GM23338 (cell line): ENCODE data around the gene SRP68. TPM values are rescaled to one million over a fixed set of nuclear protein-coding genes. Genes with fewer than 3 reads are reported as not detected.
A peak's percentile ranks its signal among the peaks of the same experiment; 100 is the strongest.

Experiments
- ATAC-seq: fragments of 200-7000 bp; cut with Tn5 transposase; 3 replicates; pipeline ENCODE4 v1.9.1; 2020
- DNase-seq: peaks from one replicate; pipeline ENCODE4 v3.0.0-alpha.2; 2015; ENCODE audit warnings: low spot score
- H2AFZ ChIP-seq: fragments of 200-600 bp; sonication (generic); 2 replicates; pipeline ENCODE4 v1.8.0; 2016; ENCODE audit warnings: antibody characterized with exemption, mild to moderate bottlenecking, moderate library complexity
- H3F3A ChIP-seq: fragments of 200-600 bp; sonication (generic); replicated peaks from 2 replicates; pipeline ENCODE4 v1.8.0; 2017; ENCODE audit warnings: antibody characterized with exemption, mixed run types, low read depth
- H3K27ac ChIP-seq: fragments of 200-600 bp; sonication (generic); 2 replicates; pipeline ENCODE4 v1.6.1; 2016; ENCODE audit warnings: low read depth
- H3K27me3 ChIP-seq: fragments of 200-600 bp; sonication (generic); 2 replicates; pipeline ENCODE4 v1.8.0; 2016; ENCODE audit warnings: mild to moderate bottlenecking, mixed run types, moderate library complexity; ENCODE audit not compliant: insufficient read depth
- H3K36me3 ChIP-seq: fragments of 200-600 bp; sonication (generic); 2 replicates; pipeline ENCODE4 v1.8.0; 2016; ENCODE audit warnings: mild to moderate bottlenecking; ENCODE audit not compliant: insufficient read depth
- H3K4me1 ChIP-seq: fragments of 200-600 bp; sonication (generic); 2 replicates; pipeline ENCODE4 v1.8.0; 2016; ENCODE audit warnings: mild to moderate bottlenecking, moderate library complexity; ENCODE audit not compliant: insufficient read depth
- H3K4me2 ChIP-seq: fragments of 200-600 bp; sonication (generic); 2 replicates; pipeline ENCODE4 v1.7.1; 2017; ENCODE audit warnings: mixed run types
- H3K4me3 ChIP-seq: fragments of 200-600 bp; sonication (generic); 2 replicates; pipeline ENCODE4 v1.6.1; 2016; ENCODE audit warnings: mixed run types
- H3K79me2 ChIP-seq: fragments of 200-600 bp; sonication (generic); replicated peaks from 2 replicates; pipeline ENCODE4 v1.8.0; 2017; ENCODE audit warnings: mild to moderate bottlenecking; ENCODE audit not compliant: insufficient read depth
- H3K9me2 ChIP-seq: fragments of 200-600 bp; sonication (generic); 2 replicates; pipeline ENCODE4 v1.8.0; 2017; ENCODE audit not compliant: insufficient read depth
- H4K20me1 ChIP-seq: fragments of 200-600 bp; sonication (generic); replicated peaks from 2 replicates; pipeline ENCODE4 v1.8.0; 2017; ENCODE audit warnings: mild to moderate bottlenecking; ENCODE audit not compliant: insufficient read depth
- H3K27ac Mint-ChIP-seq: 2 replicates; pipeline ENCODE4 v1.8.0; 2020; ENCODE audit warnings: inconsistent platforms, mild to moderate bottlenecking, moderate library complexity, mixed read lengths
- H3K27me3 Mint-ChIP-seq: 3 replicates; pipeline ENCODE4 v1.8.0; 2022; ENCODE audit warnings: low read depth, mild to moderate bottlenecking, moderate library complexity, mixed read lengths, inconsistent platforms; ENCODE audit not compliant: insufficient read depth, poor library complexity
- H3K36me3 Mint-ChIP-seq: 3 replicates; pipeline ENCODE4 v1.8.0; 2021; ENCODE audit warnings: low read depth, mild to moderate bottlenecking, inconsistent platforms, moderate library complexity, mixed read lengths
- H3K4me1 Mint-ChIP-seq: 3 replicates; pipeline ENCODE4 v1.8.0; 2020; ENCODE audit warnings: mild to moderate bottlenecking, inconsistent platforms, mixed read lengths
- H3K4me3 Mint-ChIP-seq: 3 replicates; pipeline ENCODE4 v1.8.0; 2021; ENCODE audit warnings: moderate library complexity, mild to moderate bottlenecking, inconsistent platforms, mixed read lengths
- H3K9me3 Mint-ChIP-seq: 3 replicates; pipeline ENCODE4 v1.8.0; 2020; ENCODE audit warnings: moderate library complexity, mild to moderate bottlenecking, inconsistent platforms, mixed read lengths
- CREB1 ChIP-seq: fragments of 250-450 bp; sonication (Bioruptor Pico); IDR thresholded peaks from 2 replicates; pipeline ENCODE4 v1.5.0; 2020; ENCODE audit warnings: low read depth, mild to moderate bottlenecking, moderate library complexity
- EZH2 ChIP-seq: fragments of 200-600 bp; sonication (generic); IDR thresholded peaks from one replicate; pipeline ENCODE4 v1.8.0; 2017; ENCODE audit warnings: antibody characterized with exemption, mild to moderate bottlenecking, low read depth; ENCODE audit not compliant: unreplicated experiment
- EZH2phosphoT487 ChIP-seq: fragments of 200-600 bp; sonication (generic); IDR thresholded peaks from one replicate; pipeline ENCODE4 v1.8.1; 2018; ENCODE audit warnings: antibody characterized with exemption; ENCODE audit not compliant: unreplicated experiment
- JUNB ChIP-seq: IDR thresholded peaks from one replicate; pipeline ENCODE4 v1.6.1; 2016; ENCODE audit warnings: antibody characterized with exemption; ENCODE audit not compliant: unreplicated experiment
- NANOG ChIP-seq: IDR thresholded peaks from 2 replicates; pipeline ENCODE4 v1.6.1; 2016; ENCODE audit warnings: antibody characterized with exemption, borderline replicate concordance
- POLR2AphosphoS5 ChIP-seq: IDR thresholded peaks from 2 replicates; pipeline ENCODE4 v1.6.1; 2016; ENCODE audit warnings: antibody characterized with exemption, low read depth
- STAT1 ChIP-seq: IDR thresholded peaks from one replicate; pipeline ENCODE4 v1.6.1; 2016; ENCODE audit warnings: antibody characterized with exemption; ENCODE audit not compliant: unreplicated experiment
- ZNF114 ChIP-seq: fragments of 250-450 bp; sonication (Bioruptor Pico); IDR thresholded peaks from 2 replicates; pipeline ENCODE4 v1.5.0; 2020; ENCODE audit warnings: mild to moderate bottlenecking, moderate library complexity
- ZNF331 ChIP-seq: fragments of 250-450 bp; sonication (Bioruptor Pico); IDR thresholded peaks from 2 replicates; pipeline ENCODE4 v1.5.0; 2020; ENCODE audit warnings: low read depth, mild to moderate bottlenecking, moderate library complexity
- polyA plus RNA-seq: library from polyadenylated mRNA; unstranded; fragments of >200 nt; fragmentation: Nextera tagmentation; extraction: Ambion mirVana; gene quantifications from 2 replicates; pipeline ENCODE4 v1.2.1, GENCODE V29; 2016
- total RNA-seq: library from RNA; depleted of rRNA; stranded (reverse); fragments of >200 nt; shearing (Covaris generic); gene quantifications from 2 replicates; pipeline ENCODE4 v1.2.3, GENCODE V29; 2014
- TF ChIP-seq, protein P1 (sequence below): IDR thresholded peaks from one replicate; pipeline ENCODE4 v1.6.1; 2018; ENCODE audit warnings: antibody characterized with exemption; ENCODE audit not compliant: unreplicated experiment
- TF ChIP-seq, protein P2 (sequence below): IDR thresholded peaks from 2 replicates; pipeline ENCODE4 v1.6.1; 2016; ENCODE audit warnings: antibody characterized with exemption
- TF ChIP-seq, protein P3 (sequence below), 2 experiments: fragments of 200-600 bp in 1 of 2; sonication (generic) in 1 of 2; conservative IDR thresholded peaks; 2 replicates each; pipeline versions ENCODE4 v1.5.1 to v1.6.1; 2016 to 2017; ENCODE audit warnings: antibody characterized with exemption in 2 of 2, low read depth in 2 of 2, mild to moderate bottlenecking in 2 of 2, moderate library complexity in 1 of 2

SRP68 gene
- total and polyA plus RNA-seq, 2 experiments from 2014 or later, result 30.7 to 62.8 TPM

DNA sequence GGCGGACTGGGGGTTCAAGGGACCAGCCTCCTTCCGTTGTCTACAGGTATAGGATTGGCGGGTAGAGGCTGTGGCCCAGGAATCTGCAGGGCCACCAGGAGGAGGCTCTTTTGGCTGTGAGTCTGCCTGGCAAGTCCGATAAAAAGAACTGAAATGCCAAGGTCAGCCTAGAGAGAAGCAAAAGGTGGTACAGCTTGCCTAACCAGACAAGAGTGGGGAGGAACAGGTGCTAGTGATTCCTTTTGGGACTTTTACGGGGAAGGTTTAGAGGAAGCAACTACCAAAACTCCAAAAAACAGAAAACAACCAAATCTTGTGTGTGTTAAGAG is 39.6 kb downstream of the SRP68 start (continued):
- TF ChIP-seq, protein P1, sequence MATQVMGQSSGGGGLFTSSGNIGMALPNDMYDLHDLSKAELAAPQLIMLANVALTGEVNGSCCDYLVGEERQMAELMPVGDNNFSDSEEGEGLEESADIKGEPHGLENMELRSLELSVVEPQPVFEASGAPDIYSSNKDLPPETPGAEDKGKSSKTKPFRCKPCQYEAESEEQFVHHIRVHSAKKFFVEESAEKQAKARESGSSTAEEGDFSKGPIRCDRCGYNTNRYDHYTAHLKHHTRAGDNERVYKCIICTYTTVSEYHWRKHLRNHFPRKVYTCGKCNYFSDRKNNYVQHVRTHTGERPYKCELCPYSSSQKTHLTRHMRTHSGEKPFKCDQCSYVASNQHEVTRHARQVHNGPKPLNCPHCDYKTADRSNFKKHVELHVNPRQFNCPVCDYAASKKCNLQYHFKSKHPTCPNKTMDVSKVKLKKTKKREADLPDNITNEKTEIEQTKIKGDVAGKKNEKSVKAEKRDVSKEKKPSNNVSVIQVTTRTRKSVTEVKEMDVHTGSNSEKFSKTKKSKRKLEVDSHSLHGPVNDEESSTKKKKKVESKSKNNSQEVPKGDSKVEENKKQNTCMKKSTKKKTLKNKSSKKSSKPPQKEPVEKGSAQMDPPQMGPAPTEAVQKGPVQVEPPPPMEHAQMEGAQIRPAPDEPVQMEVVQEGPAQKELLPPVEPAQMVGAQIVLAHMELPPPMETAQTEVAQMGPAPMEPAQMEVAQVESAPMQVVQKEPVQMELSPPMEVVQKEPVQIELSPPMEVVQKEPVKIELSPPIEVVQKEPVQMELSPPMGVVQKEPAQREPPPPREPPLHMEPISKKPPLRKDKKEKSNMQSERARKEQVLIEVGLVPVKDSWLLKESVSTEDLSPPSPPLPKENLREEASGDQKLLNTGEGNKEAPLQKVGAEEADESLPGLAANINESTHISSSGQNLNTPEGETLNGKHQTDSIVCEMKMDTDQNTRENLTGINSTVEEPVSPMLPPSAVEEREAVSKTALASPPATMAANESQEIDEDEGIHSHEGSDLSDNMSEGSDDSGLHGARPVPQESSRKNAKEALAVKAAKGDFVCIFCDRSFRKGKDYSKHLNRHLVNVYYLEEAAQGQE, result no peak
- TF ChIP-seq STAT1 (no peak), ZNF331 (CRISPR knock-in tag) (no peak), NANOG (no peak), ZNF114 (CRISPR knock-in tag) (no peak)

DNA sequence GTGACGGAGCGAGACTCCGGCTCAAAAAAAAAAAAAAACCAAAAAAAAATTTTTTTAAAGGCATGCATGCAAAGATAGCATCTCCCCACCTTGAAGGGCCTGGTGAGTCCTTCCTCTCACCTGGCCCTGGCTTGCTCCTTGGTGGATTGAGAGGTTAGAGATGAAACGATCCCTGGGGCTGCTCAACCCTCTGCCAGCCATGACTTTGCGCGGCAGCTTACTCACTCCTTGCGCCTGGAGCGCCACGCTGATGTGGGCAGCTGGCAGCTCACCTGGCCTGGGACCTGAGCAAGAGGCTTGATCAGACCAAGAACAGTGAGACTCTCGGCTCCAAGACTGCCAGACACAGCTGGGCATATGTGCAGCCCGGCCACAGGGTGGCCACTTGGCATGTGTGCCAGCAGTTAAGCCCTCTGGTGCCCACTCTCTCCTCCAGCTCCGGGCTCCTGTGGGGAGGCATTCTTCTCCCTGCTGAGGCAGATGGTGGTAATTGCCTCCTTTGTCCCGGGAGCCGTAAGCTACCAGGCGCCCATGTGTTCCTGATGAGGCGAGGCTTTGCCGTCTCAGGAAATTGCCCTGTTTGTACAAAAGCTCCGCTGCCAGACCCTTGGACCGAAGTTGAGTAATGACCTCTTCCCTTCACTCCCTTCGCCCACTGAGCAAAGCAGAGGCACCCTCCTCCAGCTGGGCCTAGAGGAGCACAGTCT is 40.1 kb downstream of the SRP68 start:
- ATAC-seq (no peak), DNase-seq (no peak)
- H3K4me3 ChIP-seq, result no peak overlapping the region
- H3K27ac Mint-ChIP-seq, result no peak overlapping the region
- H3K4me1 ChIP-seq, result peaks cover 22% of the 10 kb centered on the region
- H3K4me1 Mint-ChIP-seq, result peaks cover 25% of the 10 kb centered on the region
- H3K4me2 ChIP-seq, result no peak overlapping the region
- peaks cover 12% of the 10 kb centered on the region for H3F3A ChIP-seq
- no peaks in the 10 kb centered on the region for H3K9me2 ChIP-seq
- no peaks in the 10 kb centered on the region for H4K20me1 ChIP-seq
- no peaks in the 10 kb centered on the region for H3K36me3 ChIP-seq
- H3K79me2 ChIP-seq, result no peaks in the 10 kb centered on the region
- peak overlapping the region; percentile 72 for H2AFZ ChIP-seq
- peaks cover 14% of the 10 kb centered on the region for H3K27me3 Mint-ChIP-seq
- no peak overlapping the region for H3K27ac ChIP-seq
- H3K9me3 Mint-ChIP-seq, result no peaks in the 10 kb centered on the region
- no peak overlapping the region for H3K4me3 Mint-ChIP-seq
- H3K36me3 Mint-ChIP-seq, result no peaks in the 10 kb centered on the region
- H3K27me3 ChIP-seq, result no peaks in the 10 kb centered on the region
- TF ChIP-seq STAT1, result no peak
- TF ChIP-seq, protein P1, result no peak
- TF ChIP-seq POLR2AphosphoS5, result no peak
- no peak for TF ChIP-seq CREB1 (CRISPR knock-in tag)
- TF ChIP-seq JUNB, result no peak
- no peak for TF ChIP-seq ZNF114 (CRISPR knock-in tag)
- TF ChIP-seq EZH2phosphoT487, result no peak
- TF ChIP-seq NANOG, result no peak
- TF ChIP-seq ZNF331 (CRISPR knock-in tag), result no peak
- TF ChIP-seq, protein P2, sequence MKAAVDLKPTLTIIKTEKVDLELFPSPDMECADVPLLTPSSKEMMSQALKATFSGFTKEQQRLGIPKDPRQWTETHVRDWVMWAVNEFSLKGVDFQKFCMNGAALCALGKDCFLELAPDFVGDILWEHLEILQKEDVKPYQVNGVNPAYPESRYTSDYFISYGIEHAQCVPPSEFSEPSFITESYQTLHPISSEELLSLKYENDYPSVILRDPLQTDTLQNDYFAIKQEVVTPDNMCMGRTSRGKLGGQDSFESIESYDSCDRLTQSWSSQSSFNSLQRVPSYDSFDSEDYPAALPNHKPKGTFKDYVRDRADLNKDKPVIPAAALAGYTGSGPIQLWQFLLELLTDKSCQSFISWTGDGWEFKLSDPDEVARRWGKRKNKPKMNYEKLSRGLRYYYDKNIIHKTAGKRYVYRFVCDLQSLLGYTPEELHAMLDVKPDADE, result no peak
- TF ChIP-seq EZH2, result no peak
- TF ChIP-seq, protein P3, sequence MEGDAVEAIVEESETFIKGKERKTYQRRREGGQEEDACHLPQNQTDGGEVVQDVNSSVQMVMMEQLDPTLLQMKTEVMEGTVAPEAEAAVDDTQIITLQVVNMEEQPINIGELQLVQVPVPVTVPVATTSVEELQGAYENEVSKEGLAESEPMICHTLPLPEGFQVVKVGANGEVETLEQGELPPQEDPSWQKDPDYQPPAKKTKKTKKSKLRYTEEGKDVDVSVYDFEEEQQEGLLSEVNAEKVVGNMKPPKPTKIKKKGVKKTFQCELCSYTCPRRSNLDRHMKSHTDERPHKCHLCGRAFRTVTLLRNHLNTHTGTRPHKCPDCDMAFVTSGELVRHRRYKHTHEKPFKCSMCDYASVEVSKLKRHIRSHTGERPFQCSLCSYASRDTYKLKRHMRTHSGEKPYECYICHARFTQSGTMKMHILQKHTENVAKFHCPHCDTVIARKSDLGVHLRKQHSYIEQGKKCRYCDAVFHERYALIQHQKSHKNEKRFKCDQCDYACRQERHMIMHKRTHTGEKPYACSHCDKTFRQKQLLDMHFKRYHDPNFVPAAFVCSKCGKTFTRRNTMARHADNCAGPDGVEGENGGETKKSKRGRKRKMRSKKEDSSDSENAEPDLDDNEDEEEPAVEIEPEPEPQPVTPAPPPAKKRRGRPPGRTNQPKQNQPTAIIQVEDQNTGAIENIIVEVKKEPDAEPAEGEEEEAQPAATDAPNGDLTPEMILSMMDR (conservative IDR thresholded peaks at IDR 0.05; ENCODE audit: low read depth in 2 of 2), result no peak
